Mesangial cell (primary cell): ENCODE measurements around the gene NRF1. TPM values are rescaled to one million over a fixed set of nuclear protein-coding genes. Genes with fewer than 3 reads are reported as not detected.

Experiments used
- total RNA-seq: library from RNA; depleted of rRNA; stranded (reverse); fragments of >200 nt; gene quantifications from 2 replicates; pipeline ENCODE4 v1.2.3, GENCODE V29; 2015

The NRF1 gene
- 10.4 and 14.3 TPM in 2 replicates for total RNA-seq

GRCh38 chr7:129611246-129612111, at the start of gene NRF1:
TSS of gene NRF1 (plus strand) at chr7:129611720. CDS start at chr7:129657352, 45,632 bp downstream.

Other genes starting within 250 kb of the NRF1 start
- 3.2 and 5.5 TPM in 2 replicates for gene STRIP2, start 177.3 kb upstream of the NRF1 start, total RNA-seq
- 0.13 and 0.33 TPM in 2 replicates for gene SMKR1, start 109.2 kb upstream of the NRF1 start, total RNA-seq